ENCODE data around the gene MYH10. TPM values are rescaled to one million over a fixed set of nuclear protein-coding genes. Genes with fewer than 3 reads are reported as not detected.

The MYH10 gene
- total RNA-seq, 2 experiments from 2014 or later: 17.0 to 21.3 TPM

DNA sequence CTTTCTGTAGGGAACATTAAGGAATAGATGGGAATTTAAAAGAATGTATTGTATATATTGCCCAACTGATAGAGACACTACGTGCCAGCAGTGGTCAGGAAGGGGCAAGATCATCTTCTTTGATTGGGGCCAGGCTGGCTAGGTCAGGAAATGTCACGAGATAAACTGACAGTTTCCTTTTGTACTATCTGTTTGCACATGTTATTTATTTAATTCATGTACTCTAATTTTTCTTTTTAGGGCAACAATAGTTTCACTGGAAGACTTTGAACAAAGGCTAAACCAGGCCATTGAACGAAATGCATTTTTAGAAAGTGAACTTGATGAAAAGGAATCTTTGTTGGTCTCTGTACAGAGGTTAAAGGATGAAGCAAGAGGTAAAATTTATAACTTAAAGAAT is 182.2 kb downstream of the MYH10 start:
- ATAC-seq (no peak), DNase-seq (no peak)
- H3K27me3 Mint-ChIP-seq: no peaks in the 10 kb centered on the region
- POLR2A ChIA-PET: no interaction called here
- no peak overlapping the region for H3K4me3 Mint-ChIP-seq
- no peaks in the 10 kb centered on the region for H3K9me3 Mint-ChIP-seq (ENCODE audit: low read depth)
- peaks cover 60% of the 10 kb centered on the region for H3K36me3 Mint-ChIP-seq (ENCODE audit: low read depth)
- no peak overlapping the region for H3K27ac Mint-ChIP-seq
- peaks cover 8% of the 10 kb centered on the region for H3K4me1 Mint-ChIP-seq
- intact Hi-C loops (cut with DNase I, micrococcal nuclease): no loop called here
- CTCF ChIA-PET: interaction anchor here (1.2 kb wide), 1 partner anchor 38 kb away, joined by 4 read pairs; no protein-coding TSS in a partner anchor

DNA sequence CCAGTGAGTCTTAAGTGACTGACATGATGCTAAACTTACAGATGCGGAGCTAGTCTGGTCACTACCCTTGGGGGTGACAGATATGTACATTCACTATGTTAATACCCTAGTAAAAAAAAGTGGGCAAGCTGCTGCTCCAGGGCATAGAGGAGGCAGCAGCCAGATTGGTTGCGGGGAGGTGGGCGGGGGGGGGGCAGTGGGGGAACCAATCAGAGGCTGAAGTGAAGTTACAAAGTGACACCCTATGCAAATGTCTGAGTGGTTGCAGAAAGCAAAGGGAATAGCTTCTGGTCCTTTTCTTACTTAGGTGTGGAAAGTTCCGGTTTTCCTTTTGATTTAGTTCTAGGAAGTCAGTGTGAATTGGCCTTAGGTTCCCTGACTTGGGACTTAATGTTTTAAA is 182.7 kb downstream of the MYH10 start:
- H3K27ac Mint-ChIP-seq: no peak overlapping the region
- peaks cover 56% of the 10 kb centered on the region for H3K36me3 Mint-ChIP-seq (ENCODE audit: low read depth)
- intact Hi-C loops (cut with DNase I, micrococcal nuclease): no loop called here
- ChIA-PET POLR2A (no interaction called here), CTCF (no interaction called here)
- ATAC-seq: no peak
- no peak for DNase-seq
- H3K9me3 Mint-ChIP-seq (ENCODE audit: low read depth): no peaks in the 10 kb centered on the region
- no peak overlapping the region for H3K4me3 Mint-ChIP-seq
- no peaks in the 10 kb centered on the region for H3K27me3 Mint-ChIP-seq
- H3K4me1 Mint-ChIP-seq: peaks cover 12% of the 10 kb centered on the region

DNA sequence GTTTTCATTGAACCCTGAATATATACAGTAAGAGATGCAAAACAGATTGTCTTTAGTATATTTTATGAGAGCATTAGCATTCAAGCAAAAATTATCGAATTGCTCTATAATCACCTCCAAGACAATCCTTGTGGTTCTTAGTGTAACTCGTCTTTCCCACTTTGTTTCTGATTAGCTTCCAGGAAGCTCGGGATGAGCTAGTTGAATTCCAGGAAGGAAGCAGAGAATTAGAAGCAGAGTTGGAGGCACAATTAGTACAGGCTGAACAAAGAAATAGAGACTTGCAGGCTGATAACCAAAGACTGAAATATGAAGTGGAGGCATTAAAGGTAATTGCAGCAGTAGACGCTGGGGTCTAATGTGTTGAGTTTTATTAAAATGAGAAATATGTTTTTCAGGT is 185.0 kb downstream of the MYH10 start:
- Mint-ChIP-seq H3K4me1 (peaks cover 29% of the 10 kb centered on the region), H3K27ac (no peak overlapping the region), H3K9me3 (ENCODE audit: low read depth) (no peaks in the 10 kb centered on the region), H3K4me3 (no peak overlapping the region), H3K36me3 (ENCODE audit: low read depth) (peaks cover 43% of the 10 kb centered on the region), H3K27me3 (no peaks in the 10 kb centered on the region)
- ChIA-PET CTCF (interaction anchor here (1.0 to 1.9 kb wide), 2 partner anchors 9 to 35 kb away, joined by 3 to 6 read pairs; no protein-coding TSS in a partner anchor), POLR2A (interaction anchor here (1.3 kb wide), 1 partner anchor 9 kb away, joined by 3 read pairs; no protein-coding TSS in a partner anchor)
- intact Hi-C loops (cut with DNase I, micrococcal nuclease): no loop called here
- no peak for ATAC-seq
- no peak for DNase-seq

DNA sequence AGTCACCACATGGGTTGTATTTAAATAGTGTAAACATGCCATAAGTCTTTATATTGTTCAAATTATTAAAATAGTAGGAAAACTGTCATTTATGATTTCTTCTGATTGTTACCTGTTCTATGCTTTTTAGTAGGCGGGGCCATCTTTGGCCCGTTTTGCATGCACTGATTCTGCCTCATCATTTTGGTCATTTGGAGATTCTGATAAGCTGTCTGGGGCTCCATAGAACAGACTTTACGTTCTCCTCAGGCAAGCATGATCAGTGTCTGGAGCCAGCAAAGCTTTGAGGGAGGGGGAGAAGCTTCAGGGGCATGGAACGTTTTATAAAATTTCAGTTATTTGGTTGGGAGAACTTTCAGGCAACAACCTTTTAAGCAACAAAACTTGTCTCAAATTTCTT is 186.0 kb downstream of the MYH10 start:
- Mint-ChIP-seq H3K36me3 (ENCODE audit: low read depth) (peaks cover 40% of the 10 kb centered on the region), H3K9me3 (ENCODE audit: low read depth) (no peaks in the 10 kb centered on the region), H3K27me3 (no peaks in the 10 kb centered on the region), H3K4me1 (peaks cover 37% of the 10 kb centered on the region), H3K4me3 (no peak overlapping the region), H3K27ac (no peak overlapping the region)
- DNase-seq (no peak), ATAC-seq (no peak)
- POLR2A ChIA-PET: interaction anchor here (0.7 kb wide), 1 partner anchor 149 kb away, joined by 3 read pairs; the partner anchor contains the start of gene SLC25A35
- intact Hi-C loops (cut with DNase I, micrococcal nuclease): no loop called here
- CTCF ChIA-PET: interaction anchor here (1.0 kb wide), 1 partner anchor 34 kb away, joined by 5 read pairs; no protein-coding TSS in a partner anchor

DNA sequence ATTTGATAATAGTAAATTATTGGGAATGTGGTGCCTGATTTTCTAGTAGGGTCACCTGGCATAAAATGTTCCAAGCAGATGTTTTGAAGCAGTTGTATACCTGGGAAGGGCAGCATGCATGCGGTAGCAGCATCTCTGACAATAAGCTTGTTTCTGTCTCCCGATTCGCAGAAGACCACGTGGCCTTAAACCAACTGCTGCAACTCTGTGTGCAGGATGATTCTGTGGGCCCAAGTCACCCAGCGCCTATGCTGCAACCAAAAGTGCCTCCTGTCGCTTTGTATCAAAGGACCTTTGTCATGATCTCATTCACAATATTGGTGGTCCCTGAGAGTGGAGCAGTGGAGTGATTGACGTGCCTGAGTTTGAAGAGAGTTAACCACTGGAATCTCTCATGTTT is 186.8 kb downstream of the MYH10 start:
- no peaks in the 10 kb centered on the region for H3K9me3 Mint-ChIP-seq (ENCODE audit: low read depth)
- H3K4me1 Mint-ChIP-seq: peaks cover 40% of the 10 kb centered on the region
- ATAC-seq (no peak), DNase-seq (no peak)
- ChIA-PET POLR2A (no interaction called here), CTCF (interaction anchor here (1.0 kb wide), 1 partner anchor 34 kb away, joined by 5 read pairs; no protein-coding TSS in a partner anchor)
- H3K27ac Mint-ChIP-seq: no peak overlapping the region
- peaks cover 37% of the 10 kb centered on the region for H3K36me3 Mint-ChIP-seq (ENCODE audit: low read depth)
- H3K4me3 Mint-ChIP-seq: no peak overlapping the region
- no peaks in the 10 kb centered on the region for H3K27me3 Mint-ChIP-seq
- intact Hi-C loops (cut with DNase I, micrococcal nuclease): no loop called here

DNA sequence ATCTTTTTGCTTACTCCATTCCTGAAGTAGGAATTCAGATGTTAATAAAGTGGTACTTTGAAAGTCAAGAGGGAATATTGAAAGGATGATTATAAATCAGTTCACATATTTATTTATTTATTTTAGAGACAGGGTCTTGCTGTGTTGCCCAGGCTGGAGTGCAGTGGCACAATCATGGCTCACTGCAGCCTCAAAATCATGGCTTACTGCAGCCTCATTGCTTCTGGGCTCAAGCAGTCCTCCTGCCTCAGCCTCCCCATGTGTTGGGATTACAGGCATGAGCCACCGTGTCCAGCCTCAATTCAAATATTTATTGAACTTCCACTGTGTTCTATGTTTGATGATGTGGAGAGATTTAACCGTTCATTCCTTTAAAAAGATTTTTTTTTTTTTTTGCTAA is 188.2 kb downstream of the MYH10 start:
- Mint-ChIP-seq H3K4me1 (peaks cover 53% of the 10 kb centered on the region), H3K27ac (peak overlapping the region; percentile 8), H3K4me3 (no peak overlapping the region), H3K27me3 (no peaks in the 10 kb centered on the region), H3K36me3 (ENCODE audit: low read depth) (peaks cover 32% of the 10 kb centered on the region), H3K9me3 (ENCODE audit: low read depth) (no peaks in the 10 kb centered on the region)
- intact Hi-C loops (cut with DNase I, micrococcal nuclease): no loop called here
- ATAC-seq: no peak
- DNase-seq: no peak
- POLR2A ChIA-PET: no interaction called here
- CTCF ChIA-PET: no interaction called here

DNA sequence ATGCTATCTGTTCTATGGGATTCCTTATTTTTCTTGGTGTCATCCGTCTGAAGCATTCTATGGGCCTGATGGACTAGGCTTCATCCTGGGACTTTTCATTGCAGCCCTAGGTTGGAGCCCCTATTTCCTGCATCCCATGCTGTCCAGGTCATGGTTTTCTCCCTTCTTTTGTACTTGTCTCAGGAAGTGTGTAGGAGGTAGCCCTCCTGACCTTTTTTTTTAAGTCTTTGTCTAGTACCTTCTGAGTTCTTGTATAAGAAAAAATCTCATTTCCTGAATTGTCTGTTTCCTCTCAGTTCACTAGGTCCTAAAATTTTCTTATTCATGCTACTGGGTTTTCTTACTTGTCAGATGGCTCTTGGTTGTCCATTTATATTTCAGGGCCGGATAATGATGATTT is 188.8 kb downstream of the MYH10 start:
- no peak overlapping the region for H3K4me3 Mint-ChIP-seq
- POLR2A ChIA-PET: no interaction called here
- peak overlapping the region; percentile 8 for H3K27ac Mint-ChIP-seq
- peaks cover 28% of the 10 kb centered on the region for H3K36me3 Mint-ChIP-seq (ENCODE audit: low read depth)
- intact Hi-C loops (cut with DNase I, micrococcal nuclease): no loop called here
- H3K9me3 Mint-ChIP-seq (ENCODE audit: low read depth): no peaks in the 10 kb centered on the region
- ATAC-seq (no peak), DNase-seq (no peak)
- H3K27me3 Mint-ChIP-seq: no peaks in the 10 kb centered on the region
- CTCF ChIA-PET: no interaction called here
- peaks cover 57% of the 10 kb centered on the region for H3K4me1 Mint-ChIP-seq

DNA sequence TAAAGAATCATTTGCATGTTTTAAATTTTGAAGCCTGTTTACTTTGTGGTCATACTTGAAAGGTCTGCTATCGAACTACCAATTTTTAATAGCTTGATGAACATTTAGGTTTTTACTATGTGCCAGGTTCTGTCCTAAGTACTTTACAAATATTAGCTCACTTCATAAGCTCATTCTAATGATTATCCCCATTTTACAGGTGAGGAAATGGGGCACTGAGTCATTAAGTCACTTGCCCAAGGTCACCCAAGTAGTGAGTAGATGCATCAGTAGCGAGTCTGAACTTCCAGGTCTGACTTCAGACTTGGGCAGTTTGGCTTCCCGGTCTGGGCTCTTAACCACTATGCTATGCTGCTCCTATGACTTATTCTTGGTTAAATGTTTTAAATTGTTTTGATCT is 190.8 kb downstream of the MYH10 start:
- H3K4me1 Mint-ChIP-seq: peaks cover 58% of the 10 kb centered on the region
- peaks cover 18% of the 10 kb centered on the region for H3K36me3 Mint-ChIP-seq (ENCODE audit: low read depth)
- H3K9me3 Mint-ChIP-seq (ENCODE audit: low read depth): no peaks in the 10 kb centered on the region
- no peaks in the 10 kb centered on the region for H3K27me3 Mint-ChIP-seq
- ATAC-seq (no peak), DNase-seq (no peak)
- H3K4me3 Mint-ChIP-seq: no peak overlapping the region
- ChIA-PET POLR2A (interaction anchor here (0.7 kb wide), 1 partner anchor 138 kb away, joined by 3 read pairs; no protein-coding TSS in a partner anchor), CTCF (interaction anchor here (0.7 kb wide), 1 partner anchor 30 kb away, joined by 3 read pairs; no protein-coding TSS in a partner anchor)
- peak overlapping the region; percentile 68 for H3K27ac Mint-ChIP-seq
- intact Hi-C loops (cut with DNase I, micrococcal nuclease): loop anchor here in 1 of 2 experiments (5.0 kb wide), 4 partner anchors 302 to 1797 kb away; partner anchors contain the start of genes HES7, KIAA0753 and TXNDC17

DNA sequence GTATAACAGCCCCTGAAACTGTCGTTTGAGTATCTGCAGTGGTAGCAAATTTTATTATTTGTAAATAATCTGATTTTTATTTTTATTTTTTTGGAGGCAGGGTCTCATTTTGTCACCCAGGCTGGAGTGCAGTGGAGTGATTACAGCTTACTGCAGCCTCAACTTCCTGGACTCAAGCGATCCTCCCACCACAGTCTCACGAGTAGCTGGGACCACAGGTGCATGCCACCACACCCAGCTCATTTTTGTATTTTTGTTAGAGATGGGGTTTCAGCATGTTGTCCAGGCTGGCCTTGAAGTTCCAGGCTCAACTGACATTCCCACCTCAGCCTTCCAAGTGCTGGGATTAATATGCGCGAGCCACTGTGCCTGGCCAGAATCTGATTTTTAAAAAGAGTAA is 192.1 kb downstream of the MYH10 start:
- H3K36me3 Mint-ChIP-seq (ENCODE audit: low read depth): peaks cover 14% of the 10 kb centered on the region
- POLR2A ChIA-PET: interaction anchor here (0.7 kb wide), 1 partner anchor 143 kb away, joined by 4 read pairs; the partner anchor contains the start of gene SLC25A35

DNA sequence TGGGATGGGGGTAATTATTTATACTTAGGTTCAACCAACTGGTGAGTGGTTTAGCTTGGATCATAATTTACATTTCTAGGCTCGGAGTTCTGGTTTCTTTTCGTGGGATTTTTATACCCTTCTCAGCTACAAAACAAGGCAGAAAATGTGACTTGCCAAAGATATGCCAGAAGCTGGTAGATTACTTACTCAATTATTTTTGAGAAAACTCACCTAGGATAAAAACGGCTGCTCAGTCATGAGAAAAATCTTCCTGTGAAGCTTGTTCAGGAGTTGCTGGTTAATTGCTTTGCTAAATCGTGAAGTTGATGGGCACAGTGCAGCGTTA is 193.7 kb downstream of the MYH10 start:
- intact Hi-C loops (cut with DNase I, micrococcal nuclease): loop anchor here in 1 of 2 experiments (2.0 to 5.0 kb wide), 5 partner anchors 142 to 1795 kb away; partner anchors contain the start of genes HES7, KIAA0753, SLC25A35 and TXNDC17
- POLR2A ChIA-PET: interaction anchor here (1.0 kb wide), 1 partner anchor 9 kb away, joined by 3 read pairs; no protein-coding TSS in a partner anchor

More for the DNA sequence above, 192.1 kb downstream of the MYH10 start:
- Mint-ChIP-seq H3K4me1 (peaks cover 52% of the 10 kb centered on the region), H3K4me3 (no peak overlapping the region), H3K27me3 (no peaks in the 10 kb centered on the region), H3K27ac (peak overlapping the region; percentile 24), H3K9me3 (ENCODE audit: low read depth) (no peaks in the 10 kb centered on the region)
- no peak for ATAC-seq
- CTCF ChIA-PET: interaction anchor here (1.1 to 1.8 kb wide), 4 partner anchors 17 to 308 kb away, joined by 4 to 6 read pairs (median 5); no protein-coding TSS in a partner anchor
- DNase-seq: no peak
- intact Hi-C loops (cut with DNase I, micrococcal nuclease): loop anchor here in 1 of 2 experiments (5.0 kb wide), 4 partner anchors 301 to 1796 kb away; partner anchors contain the start of genes HES7, KIAA0753 and TXNDC17

DNA sequence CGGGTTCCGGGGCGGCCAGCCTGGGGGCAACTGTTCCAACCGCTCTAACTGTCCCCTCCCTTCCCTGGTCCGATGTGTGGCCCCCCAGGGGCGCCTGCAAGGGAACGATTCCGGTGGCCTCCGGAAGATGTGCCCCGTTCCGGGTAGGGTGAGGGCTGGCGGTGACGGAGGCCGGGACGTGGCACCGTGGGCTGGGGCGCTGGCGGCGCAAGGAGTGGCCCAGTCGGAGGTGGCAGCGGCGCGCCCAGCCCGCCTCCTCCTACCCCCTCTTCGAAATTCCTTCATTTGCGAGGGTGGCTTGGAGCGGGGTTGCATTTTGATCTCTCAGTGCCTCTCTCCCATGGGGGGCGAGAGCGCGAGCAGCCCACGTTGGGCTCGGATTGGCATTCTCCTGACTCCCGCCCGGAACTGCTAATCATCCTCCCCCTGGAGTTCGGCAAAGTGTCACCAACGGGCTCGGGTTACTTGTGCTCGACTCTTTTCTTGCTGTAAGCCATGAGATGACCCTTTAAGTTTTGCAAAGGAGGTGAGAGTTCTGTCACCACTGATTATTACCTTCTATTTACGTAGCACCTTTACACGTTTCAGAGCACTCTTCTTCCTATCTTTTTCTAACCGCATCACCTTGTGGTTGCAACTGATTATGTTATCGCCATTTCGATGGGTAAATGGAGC is 194.2 kb downstream of the MYH10 start:
- POLR2A ChIA-PET: interaction anchor here (1.0 to 1.3 kb wide), 3 partner anchors 9 to 194 kb away, joined by 3 to 6 read pairs (median 4); partner anchors contain the start of gene MYH10
- CTCF ChIA-PET: interaction anchor here (0.8 to 1.8 kb wide), 11 partner anchors 10 to 310 kb away, joined by 3 to 11 read pairs (median 5); partner anchors contain the start of genes KRABD2 and MYH10
- intact Hi-C loops (cut with DNase I, micrococcal nuclease): loop anchor here in 1 of 2 experiments (2.0 to 5.0 kb wide), 5 partner anchors 142 to 1794 kb away; partner anchors contain the start of genes HES7, KIAA0753, SLC25A35 and TXNDC17
- Mint-ChIP-seq H3K27me3 (no peaks in the 10 kb centered on the region), H3K36me3 (ENCODE audit: low read depth) (peaks cover 14% of the 10 kb centered on the region), H3K27ac (peak overlapping the region; percentile 91), H3K4me1 (peaks cover 36% of the 10 kb centered on the region), H3K4me3 (peak overlapping the region; percentile 87), H3K9me3 (ENCODE audit: low read depth) (no peaks in the 10 kb centered on the region)
- ATAC-seq: peak; percentile 69
- peak; percentile 83 for DNase-seq

More for the DNA sequence above, 193.7 kb downstream of the MYH10 start:
- no peak for DNase-seq
- no peak for ATAC-seq
- H3K4me1 Mint-ChIP-seq: peaks cover 40% of the 10 kb centered on the region
- H3K36me3 Mint-ChIP-seq (ENCODE audit: low read depth): peaks cover 14% of the 10 kb centered on the region
- peak overlapping the region; percentile 87 for H3K4me3 Mint-ChIP-seq
- CTCF ChIA-PET: interaction anchor here (0.6 to 1.8 kb wide), 8 partner anchors 10 to 499 kb away, joined by 3 to 11 read pairs (median 6); partner anchors contain the start of genes KRABD2 and MYH10
- H3K27me3 Mint-ChIP-seq: no peaks in the 10 kb centered on the region
- H3K9me3 Mint-ChIP-seq (ENCODE audit: low read depth): no peaks in the 10 kb centered on the region
- H3K27ac Mint-ChIP-seq: peak overlapping the region; percentile 91
